SK-N-SH treated with all-trans-retinoic acid at 6 μM for 48 hours (cell line): ENCODE measurements around the gene CRX.
"Not testable (repeated sequence)": the region's sequence is repeated elsewhere in the genome, so short reads cannot be mapped to it uniquely, and the experiment has no call there.

Source experiments
- ATAC-seq: fragments of 200-7000 bp; cut with Tn5 transposase; 3 replicates; pipeline ENCODE4 v1.9.1; 2020; ENCODE audit warnings: mild to moderate bottlenecking, moderate library complexity
- ESRRG ChIP-seq: fragments of 250-450 bp; sonication (Bioruptor Pico); IDR thresholded peaks from 2 replicates; pipeline ENCODE4 v1.6.1; 2021; ENCODE audit warnings: mild to moderate bottlenecking
- GLIS3 ChIP-seq: fragments of 250-450 bp; sonication (Bioruptor Pico); IDR thresholded peaks from 2 replicates; pipeline ENCODE4 v1.5.0; 2020; ENCODE audit warnings: mild to moderate bottlenecking, moderate library complexity
- ISL1 ChIP-seq: fragments of 250-450 bp; sonication (Bioruptor Pico); IDR thresholded peaks from 2 replicates; pipeline ENCODE4 v2.1.2; 2022; ENCODE audit warnings: mild to moderate bottlenecking, moderate library complexity
- OSR1 ChIP-seq: fragments of 250-450 bp; sonication (Bioruptor Pico); IDR thresholded peaks from 2 replicates; pipeline ENCODE4 v1.8.0; 2022; ENCODE audit warnings: moderate library complexity, mild to moderate bottlenecking, inconsistent platforms
- PPARA ChIP-seq: fragments of 250-450 bp; sonication (Bioruptor Pico); IDR thresholded peaks from 2 replicates; pipeline ENCODE4 v1.5.0; 2020; ENCODE audit warnings: mild to moderate bottlenecking, borderline replicate concordance
- SNAI2 ChIP-seq: fragments of 250-450 bp; sonication (Bioruptor Pico); IDR thresholded peaks from 2 replicates; pipeline ENCODE4 v1.5.0; 2020; ENCODE audit warnings: mild to moderate bottlenecking, moderate library complexity
- TCF4 ChIP-seq: fragments of 250-450 bp; sonication (Bioruptor Pico); IDR thresholded peaks from 2 replicates; pipeline ENCODE4 v1.8.0; 2021; ENCODE audit warnings: mild to moderate bottlenecking, moderate library complexity, borderline replicate concordance
- TOX ChIP-seq: fragments of 250-450 bp; sonication (Bioruptor Pico); IDR thresholded peaks from 2 replicates; pipeline ENCODE4 v1.8.0; 2021; ENCODE audit warnings: mild to moderate bottlenecking, moderate library complexity, borderline replicate concordance
- ZFP3 ChIP-seq: fragments of 250-450 bp; sonication (Bioruptor Pico); IDR thresholded peaks from 2 replicates; pipeline ENCODE4 v1.5.0; 2020; ENCODE audit warnings: mild to moderate bottlenecking, moderate library complexity
- ZFP30 ChIP-seq: fragments of 450-650 bp; formaldehyde crosslinking; IDR thresholded peaks from 2 replicates; pipeline ENCODE4 v1.5.0; 2022; ENCODE audit warnings: mild to moderate bottlenecking, moderate library complexity
- ZNF70 ChIP-seq: fragments of 450-650 bp; formaldehyde crosslinking; IDR thresholded peaks from 2 replicates; pipeline ENCODE4 v1.5.0; 2020; ENCODE audit warnings: mild to moderate bottlenecking, moderate library complexity
- ZNF8 ChIP-seq: fragments of 450-650 bp; formaldehyde crosslinking; IDR thresholded peaks from 2 replicates; pipeline ENCODE4 v1.5.0; 2020; ENCODE audit warnings: mild to moderate bottlenecking, moderate library complexity
- TF ChIP-seq, protein P1 (sequence below): fragments of 250-450 bp; sonication (Bioruptor Pico); IDR thresholded peaks from 2 replicates; pipeline ENCODE4 v1.8.0; 2021; ENCODE audit warnings: low read depth, mild to moderate bottlenecking, moderate library complexity, borderline replicate concordance
- TF ChIP-seq, protein P2 (sequence below): fragments of 250-450 bp; sonication (Bioruptor Pico); IDR thresholded peaks from 2 replicates; pipeline ENCODE4 v1.8.0; 2020; ENCODE audit warnings: mild to moderate bottlenecking, moderate library complexity, borderline replicate concordance
- TF ChIP-seq, protein P3 (sequence below): fragments of 250-450 bp; sonication (Bioruptor Pico); IDR thresholded peaks from 2 replicates; pipeline ENCODE4 v1.5.1; 2020; ENCODE audit warnings: low read depth, mild to moderate bottlenecking, moderate library complexity
- TF ChIP-seq, protein P4 (sequence below): fragments of 250-450 bp; sonication (Bioruptor Pico); IDR thresholded peaks from 2 replicates; pipeline ENCODE4 v1.5.1; 2021; ENCODE audit warnings: mild to moderate bottlenecking, moderate library complexity

The CRX gene

DNA sequence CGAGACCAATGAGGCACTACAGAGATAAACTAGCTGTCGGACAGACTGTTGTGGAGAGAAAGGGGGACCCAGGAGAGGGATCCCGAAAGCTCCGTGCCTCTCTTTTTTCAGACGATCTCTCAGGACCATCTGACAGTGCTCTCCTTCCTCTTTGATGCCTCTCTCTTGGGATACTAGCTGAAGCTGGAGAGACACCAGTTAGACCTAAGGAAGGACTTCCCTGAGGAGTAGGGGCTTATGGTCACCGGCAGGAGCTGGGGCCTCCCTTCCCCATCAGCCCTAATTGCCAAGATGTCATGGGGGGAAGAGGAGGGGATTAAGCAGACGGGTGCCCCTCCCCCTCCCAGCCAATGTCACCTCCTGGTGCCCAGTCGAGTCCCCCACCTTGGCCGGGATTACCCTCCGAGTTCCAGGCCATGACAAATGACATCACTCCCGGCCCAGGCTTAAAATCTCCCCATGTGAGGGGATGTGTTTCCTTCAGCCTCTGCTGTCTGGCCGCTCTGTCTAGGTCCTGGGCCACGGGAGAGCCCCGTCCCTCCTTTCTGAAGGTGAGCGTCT lies at the start of gene CRX:
Gene CRX, plus strand, starts transcription at position 478 of the 561 bp plus-strand sequence. CDS start 12,507 bp downstream, outside the sequence.
- ATAC-seq, result no peak
- TF ChIP-seq ZFP3 (CRISPR knock-in tag) (no peak), TCF4 (CRISPR knock-in tag) (no peak), GLIS3 (CRISPR knock-in tag) (no peak), ESRRG (CRISPR knock-in tag) (no peak), OSR1 (CRISPR knock-in tag) (no peak), ZFP30 (CRISPR knock-in tag) (no peak), TOX (CRISPR knock-in tag) (no peak), ISL1 (CRISPR knock-in tag) (no peak), ZNF8 (CRISPR knock-in tag) (no peak), PPARA (CRISPR knock-in tag) (no peak)
- TF ChIP-seq, protein P1, sequence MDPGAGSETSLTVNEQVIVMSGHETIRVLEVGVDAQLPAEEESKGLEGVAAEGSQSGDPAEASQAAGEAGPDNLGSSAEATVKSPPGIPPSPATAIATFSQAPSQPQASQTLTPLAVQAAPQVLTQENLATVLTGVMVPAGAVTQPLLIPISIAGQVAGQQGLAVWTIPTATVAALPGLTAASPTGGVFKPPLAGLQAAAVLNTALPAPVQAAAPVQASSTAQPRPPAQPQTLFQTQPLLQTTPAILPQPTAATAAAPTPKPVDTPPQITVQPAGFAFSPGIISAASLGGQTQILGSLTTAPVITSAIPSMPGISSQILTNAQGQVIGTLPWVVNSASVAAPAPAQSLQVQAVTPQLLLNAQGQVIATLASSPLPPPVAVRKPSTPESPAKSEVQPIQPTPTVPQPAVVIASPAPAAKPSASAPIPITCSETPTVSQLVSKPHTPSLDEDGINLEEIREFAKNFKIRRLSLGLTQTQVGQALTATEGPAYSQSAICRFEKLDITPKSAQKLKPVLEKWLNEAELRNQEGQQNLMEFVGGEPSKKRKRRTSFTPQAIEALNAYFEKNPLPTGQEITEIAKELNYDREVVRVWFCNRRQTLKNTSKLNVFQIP (CRISPR knock-in tag), result no peak
- TF ChIP-seq, protein P2, sequence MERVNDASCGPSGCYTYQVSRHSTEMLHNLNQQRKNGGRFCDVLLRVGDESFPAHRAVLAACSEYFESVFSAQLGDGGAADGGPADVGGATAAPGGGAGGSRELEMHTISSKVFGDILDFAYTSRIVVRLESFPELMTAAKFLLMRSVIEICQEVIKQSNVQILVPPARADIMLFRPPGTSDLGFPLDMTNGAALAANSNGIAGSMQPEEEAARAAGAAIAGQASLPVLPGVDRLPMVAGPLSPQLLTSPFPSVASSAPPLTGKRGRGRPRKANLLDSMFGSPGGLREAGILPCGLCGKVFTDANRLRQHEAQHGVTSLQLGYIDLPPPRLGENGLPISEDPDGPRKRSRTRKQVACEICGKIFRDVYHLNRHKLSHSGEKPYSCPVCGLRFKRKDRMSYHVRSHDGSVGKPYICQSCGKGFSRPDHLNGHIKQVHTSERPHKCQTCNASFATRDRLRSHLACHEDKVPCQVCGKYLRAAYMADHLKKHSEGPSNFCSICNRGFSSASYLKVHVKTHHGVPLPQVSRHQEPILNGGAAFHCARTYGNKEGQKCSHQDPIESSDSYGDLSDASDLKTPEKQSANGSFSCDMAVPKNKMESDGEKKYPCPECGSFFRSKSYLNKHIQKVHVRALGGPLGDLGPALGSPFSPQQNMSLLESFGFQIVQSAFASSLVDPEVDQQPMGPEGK, result no peak
- TF ChIP-seq, protein P3, sequence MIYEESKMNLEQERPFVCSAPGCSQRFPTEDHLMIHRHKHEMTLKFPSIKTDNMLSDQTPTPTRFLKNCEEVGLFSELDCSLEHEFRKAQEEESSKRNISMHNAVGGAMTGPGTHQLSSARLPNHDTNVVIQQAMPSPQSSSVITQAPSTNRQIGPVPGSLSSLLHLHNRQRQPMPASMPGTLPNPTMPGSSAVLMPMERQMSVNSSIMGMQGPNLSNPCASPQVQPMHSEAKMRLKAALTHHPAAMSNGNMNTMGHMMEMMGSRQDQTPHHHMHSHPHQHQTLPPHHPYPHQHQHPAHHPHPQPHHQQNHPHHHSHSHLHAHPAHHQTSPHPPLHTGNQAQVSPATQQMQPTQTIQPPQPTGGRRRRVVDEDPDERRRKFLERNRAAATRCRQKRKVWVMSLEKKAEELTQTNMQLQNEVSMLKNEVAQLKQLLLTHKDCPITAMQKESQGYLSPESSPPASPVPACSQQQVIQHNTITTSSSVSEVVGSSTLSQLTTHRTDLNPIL (CRISPR knock-in tag), result no peak
- TF ChIP-seq, protein P4, sequence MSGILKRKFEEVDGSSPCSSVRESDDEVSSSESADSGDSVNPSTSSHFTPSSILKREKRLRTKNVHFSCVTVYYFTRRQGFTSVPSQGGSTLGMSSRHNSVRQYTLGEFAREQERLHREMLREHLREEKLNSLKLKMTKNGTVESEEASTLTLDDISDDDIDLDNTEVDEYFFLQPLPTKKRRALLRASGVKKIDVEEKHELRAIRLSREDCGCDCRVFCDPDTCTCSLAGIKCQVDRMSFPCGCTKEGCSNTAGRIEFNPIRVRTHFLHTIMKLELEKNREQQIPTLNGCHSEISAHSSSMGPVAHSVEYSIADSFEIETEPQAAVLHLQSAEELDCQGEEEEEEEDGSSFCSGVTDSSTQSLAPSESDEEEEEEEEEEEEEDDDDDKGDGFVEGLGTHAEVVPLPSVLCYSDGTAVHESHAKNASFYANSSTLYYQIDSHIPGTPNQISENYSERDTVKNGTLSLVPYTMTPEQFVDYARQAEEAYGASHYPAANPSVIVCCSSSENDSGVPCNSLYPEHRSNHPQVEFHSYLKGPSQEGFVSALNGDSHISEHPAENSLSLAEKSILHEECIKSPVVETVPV (CRISPR knock-in tag), result no peak

DNA sequence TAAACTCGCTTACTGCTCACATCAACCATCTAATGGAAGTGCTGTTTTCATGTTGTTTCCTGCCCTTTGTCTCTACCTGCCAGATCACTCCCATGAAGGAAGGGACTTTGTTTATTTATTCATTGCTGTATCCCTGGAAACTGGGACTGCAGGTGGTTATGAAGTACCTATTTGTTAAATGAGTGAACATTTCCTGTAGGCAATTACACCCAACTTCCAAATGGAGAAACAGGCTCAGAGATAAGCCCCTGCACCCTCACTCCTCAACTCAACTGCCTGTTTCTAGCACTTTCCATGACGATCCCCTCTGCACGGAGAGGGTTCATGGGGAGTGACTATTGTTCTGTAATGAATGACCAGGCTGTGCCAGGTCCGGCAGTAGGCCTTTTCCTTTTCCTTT lies 45.2 kb upstream of the CRX start:
- TF ChIP-seq, protein P1 (CRISPR knock-in tag), result no peak
- no peak for TF ChIP-seq SNAI2 (CRISPR knock-in tag)
- TF ChIP-seq, protein P2, result no peak
- no peak for TF ChIP-seq ZNF70 (CRISPR knock-in tag)
- TF ChIP-seq ZFP3 (CRISPR knock-in tag), result no peak
- ATAC-seq, result no peak

DNA sequence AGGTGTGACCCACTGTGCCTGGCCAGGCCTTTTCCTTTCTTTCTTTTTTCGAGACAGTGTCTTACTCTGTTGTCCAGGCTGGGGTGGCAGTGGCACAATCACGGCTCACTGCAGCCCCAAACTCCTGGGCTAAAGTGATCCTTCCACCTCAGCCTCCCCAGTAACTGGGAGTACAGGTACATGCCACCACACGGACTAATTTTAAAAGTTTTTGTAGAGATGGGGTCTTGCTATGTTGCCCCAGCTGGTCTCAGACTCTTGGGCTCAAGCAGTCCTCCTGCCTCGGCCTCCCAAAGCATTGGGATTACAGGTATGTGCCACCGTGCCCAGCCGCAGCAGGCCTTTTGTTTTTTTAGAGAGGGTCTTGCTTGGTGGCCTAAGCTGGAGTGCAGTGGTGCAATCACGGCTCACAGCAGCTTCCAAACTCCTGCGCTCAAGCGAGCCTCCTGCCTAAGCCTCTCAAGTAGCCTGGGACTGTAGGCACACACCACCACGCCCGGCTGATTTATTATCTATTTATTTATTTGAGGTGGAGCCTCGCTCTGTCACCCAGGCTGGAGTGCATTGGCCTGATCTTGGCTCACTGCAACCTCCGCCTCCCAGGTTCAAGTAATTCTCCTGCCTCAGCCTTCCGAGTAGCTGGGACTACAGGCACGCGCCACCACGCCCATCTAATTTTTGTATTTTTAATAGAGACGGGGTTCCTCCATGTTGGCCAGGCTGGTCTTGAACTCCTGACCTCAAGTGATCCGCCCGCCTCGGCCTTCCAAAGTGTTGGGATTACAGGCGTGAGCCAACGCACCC lies 44.3 kb upstream of the CRX start:
- not testable (repeated sequence) for ATAC-seq
